SIG-M5 (cell line): ENCODE measurements around the gene HBS1L.

ENCODE experiments used
- DNase-seq: peaks from one replicate; lab custom pipeline; 2025; lab: John Stamatoyannopoulos, UW

HBS1L gene

GRCh38 chr6:134999107-134999506 lies 55.5 kb downstream of the HBS1L start:
- DNase-seq, result no peak

GRCh38 chr6:134997133-134997995 lies 57.3 kb downstream of the HBS1L start:
- DNase-seq, result no peak

GRCh38 chr6:134995536-134995935 lies 59.1 kb downstream of the HBS1L start:
- DNase-seq, result no peak

GRCh38 chr6:134994431-134994830 lies 60.2 kb downstream of the HBS1L start:
- no peak for DNase-seq

- no peak for DNase-seq
Observed at GRCh38 chr6:134992155-134992554, 62.5 kb downstream of the HBS1L start.

GRCh38 chr6:134990262-134990661 lies 64.4 kb downstream of the HBS1L start:
- DNase-seq, result no peak

- no peak for DNase-seq
Observed at GRCh38 chr6:134984821-134985220, 69.8 kb downstream of the HBS1L start.

- DNase-seq, result no peak
Observed at GRCh38 chr6:134983823-134984222, 70.8 kb downstream of the HBS1L start.

- no peak for DNase-seq
Observed at GRCh38 chr6:134982161-134982560, 72.5 kb downstream of the HBS1L start.

- no peak for DNase-seq
Observed at GRCh38 chr6:134980846-134981245, 73.8 kb downstream of the HBS1L start.

GRCh38 chr6:134979142-134979541 lies 75.5 kb downstream of the HBS1L start:
- no peak for DNase-seq

- no peak for DNase-seq
Observed at GRCh38 chr6:134974370-134974769, 80.3 kb downstream of the HBS1L start.

GRCh38 chr6:134967711-134968110 lies 86.9 kb downstream of the HBS1L start:
- no peak for DNase-seq

GRCh38 chr6:134964451-134965203 lies 90.0 kb downstream of the HBS1L start:
- no peak for DNase-seq

GRCh38 chr6:134962421-134962820 lies 92.2 kb downstream of the HBS1L start:
- DNase-seq, result no peak

- DNase-seq, result no peak
Observed at GRCh38 chr6:134961366-134961765, 93.3 kb downstream of the HBS1L start.

- DNase-seq, result no peak
Observed at GRCh38 chr6:134959603-134960002, 95.0 kb downstream of the HBS1L start.

- no peak for DNase-seq
Observed at GRCh38 chr6:134956676-134957075, 97.9 kb downstream of the HBS1L start.

- DNase-seq, result no peak
Observed at GRCh38 chr6:134956032-134956431, 98.6 kb downstream of the HBS1L start.

GRCh38 chr6:134954272-134955000 lies 100.2 kb downstream of the HBS1L start:
- DNase-seq, result no peak

- no peak for DNase-seq
Observed at GRCh38 chr6:134951494-134952263, 102.9 kb downstream of the HBS1L start.

GRCh38 chr6:134950482-134950881 lies 104.1 kb downstream of the HBS1L start:
- no peak for DNase-seq
